Right lung (tissue), 5 donors: ENCODE measurements around the gene PREX1. TPM values are rescaled to one million over a fixed set of nuclear protein-coding genes. Genes with fewer than 3 reads are reported as not detected.
"Not testable (repeated sequence)": the region's sequence is repeated elsewhere in the genome, so short reads cannot be mapped to it uniquely, and the experiment has no call there.

Source experiments
- DNase-seq, 2 donors: peaks; one replicate each; pipeline ENCODE4 v3.0.0-alpha.2; 2013
- polyA plus RNA-seq, 5 donors: library from polyadenylated mRNA; unstranded; fragments of 120-200 nt; gene quantifications; one replicate each; pipeline versions ENCODE4 v1.2.1 to v1.2.3, GENCODE V29; 2013; ENCODE audit warnings: inconsistent platforms in 1 of 5, low replicate concordance in 1 of 5; ENCODE audit not compliant: insufficient read length in 5 of 5, insufficient read depth in 1 of 5

Gene PREX1
- polyA plus RNA-seq, 5 donors, result 17.8 to 29.9 (median 19.7) TPM

DNA sequence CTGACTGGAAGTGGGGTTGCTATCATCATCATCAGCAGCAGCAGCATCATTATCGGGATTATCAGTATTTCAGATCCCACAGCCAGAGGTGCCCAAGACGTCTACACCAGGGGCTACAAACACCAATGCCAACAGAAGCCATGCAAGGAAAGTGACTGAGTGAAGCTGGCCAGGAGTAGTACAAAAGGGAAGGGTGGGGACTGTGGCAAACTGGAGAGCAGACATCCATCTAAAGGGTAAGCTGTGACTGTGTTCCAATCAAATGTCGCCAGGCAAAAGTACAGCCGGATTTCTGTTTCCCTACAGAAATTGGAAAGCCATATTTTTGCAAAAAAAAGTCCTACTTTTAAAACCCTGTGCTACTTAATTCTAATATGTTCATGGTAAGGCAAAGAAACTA lies 50.0 kb downstream of the PREX1 start:
- no peak for DNase-seq

DNA sequence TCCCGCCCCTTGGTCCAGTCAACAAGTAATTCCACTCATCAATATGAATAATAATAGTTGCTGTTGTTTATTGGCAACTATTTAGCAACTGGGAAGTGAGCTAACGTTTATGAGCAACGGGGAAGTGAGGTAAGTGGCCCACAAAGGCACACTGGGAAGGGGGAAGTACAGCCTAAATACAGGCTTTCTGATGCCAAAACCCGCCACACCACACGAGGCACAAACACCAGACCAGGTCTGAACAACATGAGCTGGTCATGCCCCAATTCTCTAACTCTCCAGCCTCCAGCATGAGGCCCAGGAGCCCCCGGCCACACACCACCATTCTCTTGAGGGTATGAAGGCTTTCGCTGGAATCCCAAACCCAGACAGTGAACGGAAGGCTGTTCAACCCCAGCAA lies 50.8 kb downstream of the PREX1 start:
- no peak for DNase-seq

DNA sequence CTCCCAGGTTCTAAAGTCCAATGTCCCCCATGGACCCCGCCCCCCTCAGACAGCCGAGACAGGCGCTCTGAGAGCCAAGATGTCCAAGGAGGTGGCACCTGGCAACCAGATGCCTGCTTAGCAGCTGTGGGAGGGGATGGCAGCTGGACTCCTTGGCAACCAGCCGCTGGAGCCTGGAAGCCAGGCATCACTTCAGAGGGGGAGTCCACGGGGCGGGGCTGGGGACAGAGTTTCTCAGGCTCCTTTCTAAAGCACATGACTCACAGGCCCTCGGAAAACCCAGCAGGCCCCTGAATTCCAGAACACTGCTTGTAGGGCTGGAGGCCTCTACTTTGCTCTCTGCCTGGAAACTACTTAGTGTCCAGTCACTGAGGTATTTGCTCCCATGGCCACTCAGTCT lies 51.5 kb downstream of the PREX1 start:
- no peak for DNase-seq

DNA sequence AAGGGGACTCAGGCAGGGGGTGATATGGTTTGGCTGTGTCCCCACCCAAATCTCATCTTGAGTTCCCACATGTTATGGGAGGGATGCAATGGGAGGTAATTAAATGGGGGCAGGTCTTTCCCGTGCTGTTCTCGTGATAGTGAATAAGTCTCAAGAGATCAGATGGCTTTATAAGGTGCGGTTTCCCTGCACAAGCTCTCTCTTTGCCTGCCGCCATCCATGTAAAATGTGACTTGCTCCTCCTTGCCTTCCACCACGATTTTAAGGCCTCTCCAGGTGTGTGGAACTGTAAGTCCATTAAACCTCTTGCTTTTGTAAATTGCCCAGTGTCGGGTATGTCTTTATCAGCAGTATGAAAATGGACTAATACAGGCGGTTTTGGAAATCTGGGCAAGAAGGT lies 52.3 kb downstream of the PREX1 start:
- not testable (repeated sequence) for DNase-seq

DNA sequence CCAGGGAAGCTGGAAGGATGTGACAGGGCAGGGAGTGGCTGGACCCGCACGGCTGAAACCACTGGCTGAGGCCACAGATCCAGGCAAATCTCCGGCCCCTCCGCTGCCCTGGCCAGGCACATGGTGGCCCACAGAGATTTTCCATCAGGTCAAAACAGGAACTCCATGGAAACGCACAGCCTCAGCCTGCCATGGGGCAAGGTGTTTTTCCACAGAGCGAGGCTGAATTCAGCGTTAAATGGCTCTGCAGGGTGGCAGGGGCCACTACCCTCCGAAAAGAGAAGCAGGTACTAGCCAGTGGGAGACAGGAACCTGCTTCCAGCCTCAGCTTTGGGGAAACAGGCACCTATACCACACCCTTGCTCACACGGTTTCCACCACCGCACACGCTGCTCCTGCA lies 53.1 kb downstream of the PREX1 start:
- no peak for DNase-seq

DNA sequence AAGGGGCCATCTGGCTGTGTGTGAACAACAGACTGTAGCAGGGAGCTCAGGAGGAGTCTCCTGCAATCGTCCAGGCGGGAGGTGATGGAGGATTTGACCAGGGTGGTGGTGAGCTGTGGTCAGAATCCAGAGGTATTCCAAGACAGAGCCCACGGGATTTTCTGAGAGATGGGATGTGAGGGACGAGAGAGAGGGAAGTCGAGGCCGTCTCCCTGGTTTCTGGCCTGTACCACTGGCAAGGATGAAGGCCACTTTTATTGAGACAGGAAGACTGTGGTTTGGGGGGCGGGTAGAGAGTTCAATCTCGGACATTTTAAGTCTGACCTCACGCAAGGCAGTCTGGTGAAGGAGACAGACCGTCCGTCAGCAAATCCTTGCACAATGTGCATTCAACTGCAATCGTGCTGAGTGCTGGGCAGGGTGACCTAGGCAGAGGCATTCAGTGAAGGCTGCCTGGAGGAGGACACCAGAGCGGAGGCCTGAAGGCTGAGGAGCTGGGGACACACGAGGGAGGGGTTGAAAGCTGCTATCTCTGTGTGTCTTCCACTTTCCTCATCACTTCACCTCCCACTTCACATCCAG lies 53.9 kb downstream of the PREX1 start:
- no peak for DNase-seq

DNA sequence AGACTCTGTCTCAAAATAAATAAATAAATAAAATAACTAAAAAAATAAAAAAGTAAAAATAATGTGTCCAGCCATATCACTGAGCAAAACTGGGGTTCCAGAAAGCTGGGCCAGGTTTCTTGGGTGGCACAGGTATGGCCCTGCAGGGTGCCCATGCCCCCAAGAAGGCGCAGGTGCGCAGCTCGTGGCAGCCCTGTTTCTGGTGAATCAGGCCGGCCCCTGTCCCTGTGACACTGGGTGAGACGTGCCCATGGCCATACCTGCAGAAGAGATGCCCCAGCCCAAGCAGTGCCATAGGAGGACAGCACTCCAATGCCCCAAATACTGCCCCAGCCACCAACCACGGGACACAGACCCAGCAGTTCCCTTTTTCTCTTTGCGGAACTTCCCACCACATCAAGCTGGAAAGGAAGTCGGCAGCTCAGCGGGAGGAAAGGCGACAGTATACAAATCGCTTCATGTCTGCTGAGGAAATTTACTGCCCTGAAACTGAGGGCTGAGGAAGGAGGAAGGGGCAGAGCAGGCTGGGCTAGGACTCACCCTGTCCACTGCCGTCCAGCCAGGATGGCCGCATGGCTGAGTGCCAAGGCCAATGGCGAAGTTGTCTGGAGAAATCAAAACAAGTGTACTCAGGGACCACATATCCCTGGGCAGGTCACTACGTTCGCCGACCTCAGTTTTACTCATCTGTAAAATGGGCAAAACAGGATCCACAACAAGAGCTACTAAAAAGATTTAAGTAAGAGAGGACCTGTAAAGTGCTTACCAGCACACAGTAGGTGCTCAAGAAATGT lies 55.4 kb downstream of the PREX1 start:
- DNase-seq, result no peak

DNA sequence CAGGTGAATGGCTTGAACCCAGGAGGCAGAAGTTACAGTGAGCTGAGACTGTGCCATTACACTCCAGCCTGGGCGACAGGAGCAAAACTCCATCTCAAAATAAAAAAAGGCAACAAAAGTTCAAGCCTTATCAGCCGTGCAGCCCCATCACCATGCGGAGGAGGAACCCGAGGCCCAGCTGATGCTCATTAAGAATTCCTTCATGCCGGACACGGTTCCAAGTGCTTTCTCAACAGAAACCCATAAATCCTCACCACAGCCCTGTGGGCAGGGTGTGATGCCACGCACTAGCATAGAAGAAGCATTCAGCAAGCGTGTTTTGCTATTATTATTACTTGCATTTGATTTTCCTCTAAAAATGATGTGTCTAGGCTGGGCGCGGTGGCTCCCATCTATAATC lies 56.3 kb downstream of the PREX1 start:
- no peak for DNase-seq

DNA sequence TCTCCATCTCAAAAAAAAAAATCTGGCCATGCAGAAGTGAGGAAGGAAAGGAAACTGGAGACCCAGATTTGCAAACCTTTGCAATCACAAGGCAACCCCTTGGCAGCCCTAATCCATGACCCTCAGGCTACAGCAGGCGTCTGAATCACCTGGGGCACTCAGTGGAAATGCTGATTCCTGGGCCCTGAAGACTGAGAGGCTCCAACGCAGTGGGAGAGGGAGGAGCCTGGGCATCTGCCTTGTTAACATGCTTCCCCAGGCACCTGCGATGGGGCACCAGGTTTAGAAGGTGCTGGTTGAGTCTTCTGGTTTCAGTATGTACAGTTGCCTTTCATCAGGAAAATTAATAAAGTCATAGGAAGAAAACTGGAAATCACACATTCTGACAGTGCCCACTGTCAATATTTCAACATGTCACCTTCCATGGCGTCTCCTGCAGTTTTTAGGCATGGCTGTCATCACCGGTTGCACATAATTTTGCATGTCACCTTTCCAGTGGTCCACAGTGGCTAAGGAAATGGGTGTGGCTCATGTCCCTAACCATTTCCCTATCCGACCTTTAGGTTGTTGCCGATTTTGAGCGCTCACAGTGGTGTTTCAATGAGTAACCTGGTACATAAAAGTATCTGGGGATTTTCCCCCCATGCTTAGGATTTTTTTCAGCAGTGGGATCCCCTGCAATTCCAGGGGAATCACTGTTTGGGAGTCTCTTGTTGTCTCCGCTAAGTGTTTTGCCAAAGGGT lies 56.9 kb downstream of the PREX1 start:
- DNase-seq, result no peak

DNA sequence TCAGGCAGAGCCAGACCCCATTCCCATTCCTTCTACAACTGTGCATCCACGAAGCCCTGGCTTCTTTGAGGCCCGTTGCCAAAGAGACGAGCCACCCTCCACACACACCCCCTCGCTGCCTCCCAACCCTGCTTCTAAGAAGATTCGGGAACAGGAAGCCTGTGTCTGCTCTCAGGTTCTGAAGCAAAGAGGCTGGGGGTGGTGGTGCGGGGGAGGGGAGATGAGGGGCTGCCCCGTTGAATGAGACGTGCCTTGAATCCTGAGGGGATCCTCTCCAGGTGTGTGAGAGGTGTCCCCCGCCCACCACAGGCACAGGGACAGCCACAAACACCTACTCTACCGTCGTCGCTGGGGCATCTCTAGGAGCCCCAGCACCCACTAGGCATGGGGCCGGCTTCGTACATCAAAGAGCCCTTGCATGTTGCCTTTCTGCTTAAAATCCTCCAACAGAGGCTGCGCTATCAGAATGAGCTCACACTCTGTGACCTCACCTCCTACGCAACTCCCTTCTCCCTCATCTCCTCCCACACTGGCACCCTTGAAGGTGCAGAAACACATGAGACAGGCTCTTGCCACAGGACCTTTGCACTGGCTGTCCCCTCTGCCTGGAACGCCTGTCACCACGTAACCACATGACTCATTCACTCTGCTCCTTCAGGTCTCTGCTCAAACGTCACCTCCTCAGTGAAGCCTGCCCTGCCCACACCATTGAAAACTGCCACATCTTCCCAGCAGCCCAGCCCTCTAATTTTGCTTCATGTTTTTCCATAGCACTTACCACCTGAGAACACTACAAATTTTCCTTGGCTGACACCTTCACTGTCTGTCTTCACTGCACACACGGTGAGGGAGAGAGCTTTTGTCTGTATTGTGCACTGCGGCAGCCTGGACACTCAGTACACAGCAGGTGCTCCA lies 58.5 kb downstream of the PREX1 start:
- no peak for DNase-seq

DNA sequence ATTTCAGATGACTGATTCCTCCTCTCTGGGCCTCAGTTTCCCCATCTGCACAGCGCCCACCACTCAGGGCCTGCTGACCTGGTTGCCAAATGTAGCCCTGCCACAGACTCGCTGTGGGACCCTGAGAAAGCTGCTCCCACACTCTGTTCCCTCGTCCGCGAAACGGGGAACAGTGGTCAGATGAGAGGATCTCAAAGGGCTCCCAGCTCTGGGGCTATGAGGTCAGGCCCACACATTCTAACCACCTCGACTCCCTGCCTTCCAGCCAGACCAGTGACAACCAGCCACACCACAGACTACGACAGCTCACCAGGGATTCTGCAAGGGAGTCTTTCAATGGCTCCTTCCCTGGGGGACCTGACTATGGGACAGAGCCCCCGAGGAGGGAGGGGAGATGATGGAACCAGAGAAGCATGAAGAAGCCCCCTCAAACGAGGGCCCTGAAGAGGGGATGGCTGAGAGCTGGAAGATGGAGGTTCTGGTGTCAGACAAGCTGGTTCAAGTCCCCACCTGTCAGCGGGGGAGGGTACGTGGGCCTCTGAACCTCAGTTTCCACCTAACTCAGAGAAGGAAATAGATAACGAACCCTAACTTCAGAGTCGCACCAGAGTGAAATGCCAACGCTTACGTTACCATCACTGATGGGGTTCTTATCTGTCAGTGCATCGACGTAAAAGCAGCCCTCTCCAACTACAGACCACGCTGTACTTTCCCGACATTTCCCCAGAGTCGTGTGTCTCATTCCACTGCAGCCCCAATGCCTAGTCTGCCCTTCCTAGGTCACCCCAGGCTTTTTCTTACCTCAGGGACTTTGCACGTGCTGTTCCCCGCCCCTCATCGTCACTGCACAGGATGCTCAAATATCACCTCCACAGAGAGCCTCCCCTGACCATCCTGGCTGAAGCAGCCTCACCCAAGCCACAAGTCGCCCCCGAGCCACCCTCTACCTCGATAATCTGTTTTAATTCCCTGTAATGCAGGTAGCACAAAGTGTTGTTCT lies 60.5 kb downstream of the PREX1 start:
- no peak for DNase-seq

DNA sequence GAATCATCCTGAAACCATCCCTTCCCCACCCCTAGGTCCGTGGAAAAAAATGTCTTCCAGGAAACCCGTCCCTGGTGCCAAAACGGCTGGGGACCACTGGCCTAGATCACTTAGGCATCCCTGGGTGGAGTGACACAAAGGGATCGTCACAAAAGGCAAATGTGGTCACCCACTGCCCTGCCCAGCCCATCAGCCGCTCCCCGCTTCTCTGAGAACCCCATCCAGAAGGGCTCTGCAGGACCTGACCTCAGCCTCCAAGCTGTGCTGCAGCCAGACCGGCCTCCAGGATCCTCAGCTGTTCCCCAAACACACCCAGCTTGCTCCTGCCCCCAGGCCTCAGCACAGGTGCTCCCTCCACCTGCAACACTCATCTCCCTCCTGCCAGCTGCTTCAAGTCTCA lies 61.6 kb downstream of the PREX1 start:
- no peak for DNase-seq

DNA sequence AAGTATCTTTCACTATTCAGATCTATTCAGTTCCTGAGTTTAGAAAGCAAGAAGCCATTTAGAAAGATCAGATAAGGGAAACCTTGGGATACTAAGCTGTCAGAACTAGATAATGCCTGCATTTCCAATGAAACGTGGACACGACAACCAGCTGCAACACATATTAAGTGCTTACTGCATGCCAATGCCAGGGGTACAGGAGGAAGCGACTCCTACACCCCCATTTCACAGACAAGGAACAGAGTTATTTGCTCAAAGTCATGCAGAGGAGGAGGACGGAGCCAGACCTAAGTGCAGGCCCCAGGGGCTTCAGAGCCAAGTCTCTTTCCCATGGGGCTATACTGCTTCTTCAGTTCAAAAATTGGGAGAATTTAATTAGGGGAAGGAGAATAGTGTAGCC lies 62.4 kb downstream of the PREX1 start:
- no peak for DNase-seq

DNA sequence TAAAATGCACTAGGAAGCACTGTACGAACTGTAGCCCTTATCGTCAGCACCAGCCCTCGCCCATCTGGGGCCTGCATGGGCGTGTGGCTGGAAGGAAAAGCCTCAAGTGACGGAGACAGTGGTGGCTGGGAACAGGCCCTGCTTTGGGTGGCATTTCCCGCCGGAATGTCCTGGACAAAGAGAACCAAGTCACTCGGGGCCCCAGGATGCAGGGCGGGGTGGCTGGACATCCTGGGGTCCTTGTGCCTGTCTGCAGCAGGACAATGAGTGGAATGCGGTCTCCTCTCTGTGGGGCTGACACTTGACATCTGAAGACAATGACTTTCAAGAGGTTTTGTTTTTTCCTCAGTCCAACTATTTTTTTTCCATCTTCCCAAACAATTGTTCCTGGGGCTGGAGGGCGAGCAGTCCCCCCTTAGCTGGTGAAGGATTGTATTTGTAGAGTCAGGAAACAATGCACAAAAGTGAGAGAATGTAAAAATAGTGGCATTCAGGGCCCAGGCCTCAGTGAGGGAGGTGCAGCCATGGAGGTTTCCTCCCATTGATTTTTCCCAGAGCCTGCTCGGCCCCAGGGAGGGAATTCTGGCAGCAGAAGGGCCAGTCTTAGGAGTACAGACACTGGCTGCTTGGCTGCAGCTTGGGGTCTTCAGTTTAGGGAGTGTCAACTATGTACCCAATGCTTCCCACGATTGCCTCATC lies 64.4 kb downstream of the PREX1 start:
- no peak for DNase-seq

DNA sequence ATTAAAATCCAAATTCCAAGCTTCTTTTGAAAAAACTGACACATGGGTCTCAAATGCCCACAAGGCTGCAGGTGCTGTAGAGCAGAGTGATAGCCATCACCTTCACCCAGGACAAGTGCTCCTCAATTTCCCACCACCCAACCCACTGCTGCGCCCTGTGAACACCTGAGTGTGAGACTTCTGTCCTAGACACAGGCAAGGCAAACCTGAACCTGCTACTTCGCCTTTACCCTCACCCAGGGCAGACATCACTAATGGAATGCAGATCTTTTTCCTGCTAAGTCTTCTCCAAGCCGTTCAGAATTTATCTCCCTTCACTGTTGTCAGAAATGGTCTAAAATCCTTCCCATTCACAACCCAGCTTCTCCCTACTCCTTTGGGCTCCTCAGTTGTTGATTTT lies 65.9 kb downstream of the PREX1 start:
- DNase-seq, result no peak

DNA sequence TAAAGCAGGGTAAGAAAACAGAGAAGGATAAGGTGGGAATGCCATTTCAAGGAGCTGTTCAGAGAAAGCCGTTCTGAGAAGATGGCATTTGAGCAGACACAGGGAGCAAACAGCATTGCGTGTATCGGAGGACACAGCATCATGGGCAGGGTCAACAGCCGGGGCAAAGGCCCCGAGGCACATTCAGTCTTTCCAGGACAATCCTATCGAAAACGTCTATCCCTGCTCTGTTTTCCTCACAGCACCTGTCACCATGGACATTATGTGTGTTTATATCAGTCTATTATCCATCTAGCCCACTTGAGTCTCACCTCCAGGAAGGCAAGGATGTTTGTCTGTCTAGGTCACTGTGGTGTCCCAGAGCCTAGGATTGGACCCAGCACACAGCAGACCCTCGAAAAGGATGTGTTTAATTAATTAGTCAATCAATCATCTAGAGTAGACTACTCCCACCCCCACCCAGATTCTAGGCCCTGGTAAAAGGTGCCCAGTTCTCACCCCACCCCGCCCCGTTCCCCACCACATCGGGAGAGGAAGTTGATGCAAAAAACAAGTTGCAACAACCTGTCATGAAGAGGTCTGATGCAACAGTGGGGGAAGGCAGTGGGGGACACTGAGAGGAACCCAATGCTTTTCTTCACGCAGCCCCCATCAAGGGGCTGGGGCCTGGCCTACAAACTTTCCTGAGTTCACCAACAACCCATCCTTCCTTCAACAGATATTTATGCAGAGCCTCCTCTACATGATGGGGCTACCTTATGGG lies 66.6 kb downstream of the PREX1 start:
- DNase-seq, result no peak

DNA sequence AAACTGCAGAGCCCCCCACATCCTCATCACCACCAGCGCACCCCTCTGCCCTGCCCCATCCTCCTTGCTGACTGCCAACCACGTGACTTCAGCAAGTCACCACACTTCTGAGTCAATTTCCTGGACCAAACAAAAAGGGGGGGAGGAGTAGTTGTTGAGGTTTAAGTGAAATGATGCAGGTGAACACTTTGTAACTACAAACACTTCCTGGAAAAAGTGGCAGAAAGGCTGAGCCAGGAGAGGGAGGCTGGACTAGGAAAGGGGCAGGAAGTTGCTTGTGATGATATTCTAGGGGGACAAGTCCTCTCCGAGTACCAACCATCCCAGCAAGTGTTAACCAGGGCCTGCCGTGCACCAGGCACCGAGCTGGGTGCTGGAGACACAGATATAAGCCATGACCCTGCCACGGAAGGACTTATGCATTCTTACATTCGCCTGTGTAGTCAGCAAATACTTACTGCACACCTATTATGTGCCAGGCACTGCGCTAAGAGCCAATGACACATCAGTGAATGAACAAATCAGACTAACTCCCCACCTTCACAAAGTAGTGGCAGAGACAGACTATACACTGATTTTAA lies 67.3 kb downstream of the PREX1 start:
- DNase-seq, result no peak

DNA sequence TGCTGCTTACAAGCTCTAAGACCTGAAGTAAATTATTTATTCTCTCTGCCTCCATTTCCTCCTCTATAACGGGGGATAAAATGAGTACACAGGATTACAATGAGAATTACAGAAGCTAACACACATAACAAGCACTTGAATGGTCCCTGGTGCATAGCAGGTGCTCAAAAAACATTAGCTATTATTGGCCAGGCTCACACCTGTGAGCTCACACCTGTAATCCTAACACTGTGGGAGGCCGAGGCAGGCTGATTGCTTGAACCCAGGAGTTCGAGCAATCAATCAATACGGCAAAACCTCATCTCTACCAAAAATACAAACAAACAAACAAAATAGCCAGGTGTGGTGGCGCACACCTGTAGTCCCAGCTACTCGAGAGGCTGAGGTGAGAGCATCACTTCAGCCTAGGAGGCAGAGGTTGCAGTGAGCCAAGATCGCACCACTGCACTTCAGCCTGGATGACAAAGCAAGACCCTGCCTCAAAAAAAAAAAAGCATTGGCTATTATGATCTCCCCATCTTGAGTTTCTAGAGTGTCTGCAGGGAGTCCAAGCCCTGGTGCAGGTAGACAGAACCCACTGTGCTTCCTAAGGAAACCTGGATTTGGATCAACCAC lies 68.1 kb downstream of the PREX1 start:
- no peak for DNase-seq
